Measurements from ENCODE around the gene RIT2.

RIT2 gene

GRCh38 chr18:42864876-42865275 lies 250.6 kb downstream of the RIT2 start:
- TF ChIP-seq CTCF (IDR thresholded peaks at IDR 0.05) = no peak

- TF ChIP-seq CTCF (IDR thresholded peaks at IDR 0.05) = no peak
Observed at GRCh38 chr18:42861271-42861670, 254.2 kb downstream of the RIT2 start.

GRCh38 chr18:42860548-42860947 lies 254.9 kb downstream of the RIT2 start:
- TF ChIP-seq CTCF (IDR thresholded peaks at IDR 0.05) = no peak

GRCh38 chr18:42860011-42860410 lies 255.5 kb downstream of the RIT2 start:
- no peak for TF ChIP-seq CTCF (IDR thresholded peaks at IDR 0.05)

GRCh38 chr18:42854558-42854957 lies 260.9 kb downstream of the RIT2 start:
- no peak for TF ChIP-seq CTCF (IDR thresholded peaks at IDR 0.05)

GRCh38 chr18:42850174-42851083 lies 265.1 kb downstream of the RIT2 start:
- no peak for TF ChIP-seq CTCF (IDR thresholded peaks at IDR 0.05)

- TF ChIP-seq CTCF (IDR thresholded peaks at IDR 0.05) = no peak
Observed at GRCh38 chr18:42839408-42839807, 276.1 kb downstream of the RIT2 start.
